Measurements from ENCODE around the gene GABRE. TPM values are rescaled to one million over a fixed set of nuclear protein-coding genes. Genes with fewer than 3 reads are reported as not detected.

GABRE gene
- total RNA-seq, 1 donor from 2014 or later: 13.5 TPM

GRCh38 chrX:151935358-151935757, 39.1 kb downstream of the GABRE start:
- H3K9me3 ChIP-seq: no peaks in the 10 kb centered on the region
- H3K27ac ChIP-seq: no peak overlapping the region
- no peaks in the 10 kb centered on the region for H3K27me3 ChIP-seq
- no peak overlapping the region for H3K4me3 ChIP-seq
- TF ChIP-seq CTCF (IDR thresholded peaks at IDR 0.05): no peak
- H3K4me1 ChIP-seq: no peaks in the 10 kb centered on the region
- intact Hi-C loops (cut with DNase I): no loop called here
- DNase-seq (ENCODE audit: low spot score in 2 of 2): no peak
- H3K36me3 ChIP-seq: no peaks in the 10 kb centered on the region

GRCh38 chrX:151929126-151929525, 45.4 kb downstream of the GABRE start:
- no peak for DNase-seq (ENCODE audit: low spot score in 2 of 2)
- H3K27me3 ChIP-seq: no peaks in the 10 kb centered on the region
- H3K4me3 ChIP-seq: no peak overlapping the region
- H3K27ac ChIP-seq: no peak overlapping the region
- intact Hi-C loops (cut with DNase I): no loop called here
- no peaks in the 10 kb centered on the region for H3K9me3 ChIP-seq
- H3K4me1 ChIP-seq: no peaks in the 10 kb centered on the region
- no peak for TF ChIP-seq CTCF (IDR thresholded peaks at IDR 0.05)
- H3K36me3 ChIP-seq: no peaks in the 10 kb centered on the region

- Histone ChIP-seq H3K9me3 (no peaks in the 10 kb centered on the region), H3K27ac (no peak overlapping the region), H3K27me3 (no peaks in the 10 kb centered on the region), H3K36me3 (no peaks in the 10 kb centered on the region), H3K4me3 (no peak overlapping the region), H3K4me1 (no peaks in the 10 kb centered on the region)
- no peak for TF ChIP-seq CTCF (IDR thresholded peaks at IDR 0.05)
- no peak for DNase-seq (ENCODE audit: low spot score in 2 of 2)
- intact Hi-C loops (cut with DNase I): no loop called here
Measured at GRCh38 chrX:151923648-151924047, 50.8 kb downstream of the GABRE start.

GRCh38 chrX:151922692-151923091, 51.8 kb downstream of the GABRE start:
- Histone ChIP-seq H3K27me3 (no peaks in the 10 kb centered on the region), H3K36me3 (no peaks in the 10 kb centered on the region), H3K4me3 (no peak overlapping the region), H3K9me3 (no peaks in the 10 kb centered on the region), H3K4me1 (no peaks in the 10 kb centered on the region), H3K27ac (no peak overlapping the region)
- intact Hi-C loops (cut with DNase I): no loop called here
- DNase-seq (ENCODE audit: low spot score in 2 of 2): no peak
- no peak for TF ChIP-seq CTCF (IDR thresholded peaks at IDR 0.05)

GRCh38 chrX:151921866-151922265, 52.6 kb downstream of the GABRE start:
- intact Hi-C loops (cut with DNase I): no loop called here
- Histone ChIP-seq H3K27me3 (no peaks in the 10 kb centered on the region), H3K4me1 (no peaks in the 10 kb centered on the region), H3K27ac (no peak overlapping the region), H3K9me3 (no peaks in the 10 kb centered on the region), H3K36me3 (no peaks in the 10 kb centered on the region), H3K4me3 (no peak overlapping the region)
- TF ChIP-seq CTCF (IDR thresholded peaks at IDR 0.05): no peak
- no peak for DNase-seq (ENCODE audit: low spot score in 2 of 2)

- Histone ChIP-seq H3K4me3 (no peak overlapping the region), H3K4me1 (no peaks in the 10 kb centered on the region), H3K9me3 (no peaks in the 10 kb centered on the region), H3K27me3 (no peaks in the 10 kb centered on the region), H3K36me3 (no peaks in the 10 kb centered on the region), H3K27ac (no peak overlapping the region)
- intact Hi-C loops (cut with DNase I): no loop called here
- DNase-seq (ENCODE audit: low spot score in 2 of 2): no peak
- no peak for TF ChIP-seq CTCF (IDR thresholded peaks at IDR 0.05)
Measured at GRCh38 chrX:151921292-151921691, 53.2 kb downstream of the GABRE start.
